Measurements from ENCODE around the gene OMD.

OMD gene

DNA sequence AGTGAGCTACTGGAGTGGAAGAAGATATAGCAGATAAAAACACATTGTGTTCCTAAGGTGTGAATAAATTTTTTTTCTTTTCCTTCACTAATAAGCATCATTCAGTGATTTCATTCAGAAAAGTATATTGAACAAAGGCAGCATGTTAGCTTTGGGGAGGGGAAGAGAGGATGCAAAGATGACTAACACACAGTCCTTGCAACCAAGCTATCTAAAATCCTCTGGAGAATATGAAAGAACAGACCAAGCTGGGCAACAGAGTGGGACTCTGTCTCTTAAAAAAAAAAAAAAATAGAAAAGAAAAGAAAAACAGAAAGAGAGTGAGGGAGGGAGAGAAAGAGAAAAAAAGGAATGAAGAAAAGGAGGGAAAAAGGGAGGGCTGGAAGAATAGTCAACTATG lies 22.3 kb upstream of the OMD start:
- TF ChIP-seq CTCF (IDR thresholded peaks at IDR 0.05; ENCODE audit: low read depth, low read length, poor library complexity, severe bottlenecking): no peak
- TF ChIP-seq EZH2phosphoT487 (IDR thresholded peaks at IDR 0.05; ENCODE audit: borderline replicate concordance, low read length): no peak
- Histone ChIP-seq H4K20me1 (ENCODE audit: control insufficient read depth, insufficient read depth, low read depth, low read length) (no peaks in the 10 kb centered on the region), H3F3A (ENCODE audit: control insufficient read depth, insufficient read depth) (no peaks in the 10 kb centered on the region), H3K9me3 (ENCODE audit: control insufficient read depth, insufficient read depth, low read length) (no peaks in the 10 kb centered on the region), H3K4me3 (ENCODE audit: low read length) (no peak overlapping the region), H3K4me1 (ENCODE audit: control insufficient read depth, low read length) (no peaks in the 10 kb centered on the region), H3K36me3 (ENCODE audit: control insufficient read depth, low read length) (no peaks in the 10 kb centered on the region), H3K27ac (ENCODE audit: low read depth, low read length) (no peak overlapping the region), H3K79me2 (ENCODE audit: control insufficient read depth, low read length) (no peaks in the 10 kb centered on the region), H3K4me2 (ENCODE audit: low read length) (no peak overlapping the region), H3K27me3 (ENCODE audit: control insufficient read depth, low read length) (no peaks in the 10 kb centered on the region), H3K9me2 (replicated peaks; ENCODE audit: control insufficient read depth, low read length) (no peaks in the 10 kb centered on the region)

- Histone ChIP-seq H3K9me2 (replicated peaks; ENCODE audit: control insufficient read depth, low read length) (no peaks in the 10 kb centered on the region), H3K4me1 (ENCODE audit: control insufficient read depth, low read length) (no peaks in the 10 kb centered on the region), H3K27me3 (ENCODE audit: control insufficient read depth, low read length) (no peaks in the 10 kb centered on the region), H3F3A (ENCODE audit: control insufficient read depth, insufficient read depth) (no peaks in the 10 kb centered on the region), H3K79me2 (ENCODE audit: control insufficient read depth, low read length) (no peaks in the 10 kb centered on the region), H3K4me3 (ENCODE audit: low read length) (no peak overlapping the region), H3K36me3 (ENCODE audit: control insufficient read depth, low read length) (no peaks in the 10 kb centered on the region), H3K9me3 (ENCODE audit: control insufficient read depth, insufficient read depth, low read length) (no peaks in the 10 kb centered on the region), H3K27ac (ENCODE audit: low read depth, low read length) (no peak overlapping the region), H4K20me1 (ENCODE audit: control insufficient read depth, insufficient read depth, low read depth, low read length) (no peaks in the 10 kb centered on the region), H3K4me2 (ENCODE audit: low read length) (no peak overlapping the region)
- TF ChIP-seq CTCF (IDR thresholded peaks at IDR 0.05; ENCODE audit: low read depth, low read length, poor library complexity, severe bottlenecking): no peak
- TF ChIP-seq EZH2phosphoT487 (IDR thresholded peaks at IDR 0.05; ENCODE audit: borderline replicate concordance, low read length): no peak
These were observed 20.6 kb upstream of the OMD start for GRCh38 chr9:92444841-92445240.

- H3K27ac ChIP-seq (ENCODE audit: low read depth, low read length): no peak overlapping the region
These were observed 16.4 kb upstream of the OMD start for GRCh38 chr9:92440751-92441046.

More at GRCh38 chr9:92440751-92441046, 16.4 kb upstream of the OMD start:
- no peaks in the 10 kb centered on the region for H3K9me3 ChIP-seq (ENCODE audit: control insufficient read depth, insufficient read depth, low read length)
- TF ChIP-seq CTCF (IDR thresholded peaks at IDR 0.05; ENCODE audit: low read depth, low read length, poor library complexity, severe bottlenecking) (no peak), EZH2phosphoT487 (IDR thresholded peaks at IDR 0.05; ENCODE audit: borderline replicate concordance, low read length) (no peak)
- no peak overlapping the region for H3K4me2 ChIP-seq (ENCODE audit: low read length)
- H3K9me2 ChIP-seq (replicated peaks; ENCODE audit: control insufficient read depth, low read length): no peaks in the 10 kb centered on the region
- no peak overlapping the region for H3K4me3 ChIP-seq (ENCODE audit: low read length)
- no peaks in the 10 kb centered on the region for H3K4me1 ChIP-seq (ENCODE audit: control insufficient read depth, low read length)
- H3F3A ChIP-seq (ENCODE audit: control insufficient read depth, insufficient read depth): no peaks in the 10 kb centered on the region
- no peaks in the 10 kb centered on the region for H3K36me3 ChIP-seq (ENCODE audit: control insufficient read depth, low read length)
- no peaks in the 10 kb centered on the region for H3K27me3 ChIP-seq (ENCODE audit: control insufficient read depth, low read length)
- H3K79me2 ChIP-seq (ENCODE audit: control insufficient read depth, low read length): no peaks in the 10 kb centered on the region
- H4K20me1 ChIP-seq (ENCODE audit: control insufficient read depth, insufficient read depth, low read depth, low read length): no peaks in the 10 kb centered on the region

Measured in DOHH2 (cell line).